GM23248 (cell line): Measurements from ENCODE around the gene MALT1. TPM values are rescaled to one million over a fixed set of nuclear protein-coding genes. Genes with fewer than 3 reads are reported as not detected.

Source experiments
- DNase-seq: peaks from one replicate; pipeline ENCODE4 v3.0.0-alpha.2; 2015
- H2AFZ ChIP-seq: fragments of 200-600 bp; sonication (generic); 2 replicates; pipeline ENCODE4 v1.6.1; 2016; ENCODE audit warnings: antibody characterized with exemption
- H3F3A ChIP-seq: fragments of 200-600 bp; sonication (generic); 2 replicates; pipeline ENCODE4 v1.6.1; 2016; ENCODE audit warnings: mild to moderate bottlenecking, antibody characterized with exemption, mixed run types; ENCODE audit not compliant: insufficient read depth
- H3K27ac ChIP-seq: fragments of 200-600 bp; sonication (generic); 2 replicates; pipeline ENCODE4 v1.5.1; 2016; ENCODE audit warnings: mild to moderate bottlenecking
- H3K27me3 ChIP-seq: fragments of 200-600 bp; sonication (generic); replicated peaks from 2 replicates; pipeline ENCODE4 v1.6.1; 2016; ENCODE audit warnings: mild to moderate bottlenecking; ENCODE audit not compliant: insufficient read depth
- H3K36me3 ChIP-seq: fragments of 200-600 bp; sonication (generic); 2 replicates; pipeline ENCODE4 v1.6.1; 2016; ENCODE audit warnings: low read depth, mild to moderate bottlenecking
- H3K4me1 ChIP-seq: fragments of 200-600 bp; sonication (generic); 2 replicates; pipeline ENCODE4 v1.6.1; 2016; ENCODE audit warnings: mild to moderate bottlenecking; ENCODE audit not compliant: insufficient read depth
- H3K4me2 ChIP-seq: fragments of 200-600 bp; sonication (generic); one replicate; pipeline ENCODE4 v1.6.1; 2016; ENCODE audit warnings: mild to moderate bottlenecking; ENCODE audit not compliant: unreplicated experiment
- H3K4me3 ChIP-seq: fragments of 200-600 bp; sonication (generic); 2 replicates; pipeline ENCODE4 v1.5.1; 2016; ENCODE audit warnings: mild to moderate bottlenecking
- H3K79me2 ChIP-seq: fragments of 200-600 bp; sonication (generic); 2 replicates; pipeline ENCODE4 v1.6.1; 2016; ENCODE audit warnings: mild to moderate bottlenecking; ENCODE audit not compliant: insufficient read depth
- H3K9ac ChIP-seq: fragments of 200-600 bp; sonication (generic); 2 replicates; pipeline ENCODE4 v1.6.1; 2016; ENCODE audit warnings: mild to moderate bottlenecking
- H3K9me2 ChIP-seq: fragments of 200-600 bp; sonication (generic); 2 replicates; pipeline ENCODE4 v1.6.1; 2016; ENCODE audit warnings: mixed run types, mild to moderate bottlenecking, moderate library complexity; ENCODE audit not compliant: insufficient read depth
- H3K9me3 ChIP-seq: fragments of 200-600 bp; sonication (generic); one replicate; pipeline ENCODE4 v1.6.1; 2017; ENCODE audit warnings: low read depth
- H4K20me1 ChIP-seq: fragments of 200-600 bp; sonication (generic); 2 replicates; pipeline ENCODE4 v1.6.0; 2016; ENCODE audit not compliant: insufficient read depth
- EZH2 ChIP-seq: fragments of 200-600 bp; sonication (generic); IDR thresholded peaks from 2 replicates; pipeline ENCODE4 v1.6.1; 2018; ENCODE audit warnings: antibody characterized with exemption, mild to moderate bottlenecking; ENCODE audit not compliant: insufficient read depth, poor library complexity, severe bottlenecking
- EZH2phosphoT487 ChIP-seq: fragments of 200-600 bp; sonication (generic); IDR thresholded peaks from 2 replicates; pipeline ENCODE4 v1.6.1; 2018; ENCODE audit warnings: antibody characterized with exemption, moderate library complexity, mild to moderate bottlenecking, low read depth; ENCODE audit not compliant: insufficient read depth
- WGBS, 2 experiments: methylation state at CpG; one replicate each; pipeline ENCODE4 v1.1.6; 2015 to 2017; ENCODE audit warnings: low lambda C conversion rate in 2 of 2, low coverage in 1 of 2; ENCODE audit errors: missing lambda C conversion rate in 2 of 2; 5-methylcytosine and 5-hydroxymethylcytosine counted together
- in situ Hi-C: fragments of 300-500 bp; cut with MboI; formaldehyde crosslinking; loops from 2 replicates; pipeline ENCODE4 v1.15.0; 2020
- polyA plus RNA-seq: library from polyadenylated mRNA; unstranded; fragments of >200 nt; fragmentation: Nextera tagmentation; extraction: Ambion mirVana; gene quantifications from 2 replicates; pipeline ENCODE4 v1.2.1, GENCODE V29; 2016
- total RNA-seq: library from RNA; depleted of rRNA; stranded (reverse); fragments of >200 nt; shearing (Covaris generic); gene quantifications from 2 replicates; pipeline ENCODE4 v1.2.3, GENCODE V29; 2014

Gene MALT1
- total and polyA plus RNA-seq, 2 experiments from 2014 or later, result 12.6 to 42.5 TPM

DNA sequence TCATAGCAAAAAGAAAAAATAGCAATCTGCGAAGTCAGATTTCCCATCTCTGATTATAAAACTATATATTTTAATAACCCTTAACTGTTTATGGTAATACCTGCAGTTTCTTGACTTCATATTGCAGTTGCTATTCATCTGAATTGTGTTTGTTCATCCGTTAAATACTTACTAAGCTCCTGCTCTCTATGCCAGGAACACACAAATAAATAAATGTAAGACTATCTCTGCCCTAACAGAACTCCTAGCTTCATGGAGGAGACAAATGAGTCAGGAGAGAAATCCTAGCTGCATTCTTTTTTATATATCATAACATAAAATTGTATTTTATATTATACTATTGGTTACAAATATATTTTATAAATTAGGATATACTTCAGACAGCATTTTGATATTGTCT is 61.2 kb downstream of the MALT1 start:
- WGBS, 2 experiments, result 98 to 99% methylated on average over 2 of the region's 2 CpGs
- H3K9me3 ChIP-seq, result no peaks in the 10 kb centered on the region
- DNase-seq, result no peak
- no peaks in the 10 kb centered on the region for H3K9me2 ChIP-seq
- H3F3A ChIP-seq, result no peaks in the 10 kb centered on the region
- H3K4me3 ChIP-seq, result no peak overlapping the region
- no peaks in the 10 kb centered on the region for H4K20me1 ChIP-seq
- no peaks in the 10 kb centered on the region for H3K27me3 ChIP-seq
- no peak overlapping the region for H3K27ac ChIP-seq
- H3K9ac ChIP-seq, result no peak overlapping the region
- peaks cover 49% of the 10 kb centered on the region for H3K36me3 ChIP-seq
- no peaks in the 10 kb centered on the region for H3K4me1 ChIP-seq
- no peak overlapping the region for H2AFZ ChIP-seq
- no peaks in the 10 kb centered on the region for H3K79me2 ChIP-seq
- H3K4me2 ChIP-seq, result no peak overlapping the region
- TF ChIP-seq EZH2, result no peak
- TF ChIP-seq EZH2phosphoT487, result no peak
- in situ Hi-C loops, result no loop called here

DNA sequence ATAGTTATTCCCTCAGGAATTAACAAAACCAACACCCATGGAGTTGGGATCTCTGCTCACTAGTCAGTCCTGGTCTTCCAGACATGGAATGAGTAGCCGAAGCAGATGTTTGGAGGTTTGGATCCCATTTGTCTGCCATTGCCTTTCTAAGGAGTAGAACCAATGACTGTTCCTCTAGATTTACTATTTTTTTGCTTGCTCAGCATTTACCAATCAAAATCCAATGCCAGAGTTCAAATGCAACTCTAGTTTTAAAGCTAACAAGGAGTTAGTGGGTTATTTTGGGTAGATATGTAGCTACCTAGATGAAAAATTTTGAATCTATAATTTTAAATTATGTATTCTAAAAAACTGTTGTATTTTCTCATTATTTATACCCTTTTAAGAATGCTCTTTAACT is 62.6 kb downstream of the MALT1 start:
- no peak for DNase-seq
- in situ Hi-C loops, result no loop called here
- Histone ChIP-seq H2AFZ (no peak overlapping the region), H3K79me2 (no peaks in the 10 kb centered on the region), H3K4me2 (no peak overlapping the region), H3K9me3 (no peaks in the 10 kb centered on the region), H3K4me3 (no peak overlapping the region), H3K9me2 (no peaks in the 10 kb centered on the region), H3K9ac (no peak overlapping the region), H3F3A (no peaks in the 10 kb centered on the region), H3K27me3 (no peaks in the 10 kb centered on the region), H3K36me3 (peaks cover 57% of the 10 kb centered on the region), H3K27ac (no peak overlapping the region), H4K20me1 (no peaks in the 10 kb centered on the region), H3K4me1 (no peaks in the 10 kb centered on the region)
- no peak for TF ChIP-seq EZH2phosphoT487
- no peak for TF ChIP-seq EZH2
- 100% methylated on average over 1 of the region's 1 CpG for WGBS, 2 experiments

DNA sequence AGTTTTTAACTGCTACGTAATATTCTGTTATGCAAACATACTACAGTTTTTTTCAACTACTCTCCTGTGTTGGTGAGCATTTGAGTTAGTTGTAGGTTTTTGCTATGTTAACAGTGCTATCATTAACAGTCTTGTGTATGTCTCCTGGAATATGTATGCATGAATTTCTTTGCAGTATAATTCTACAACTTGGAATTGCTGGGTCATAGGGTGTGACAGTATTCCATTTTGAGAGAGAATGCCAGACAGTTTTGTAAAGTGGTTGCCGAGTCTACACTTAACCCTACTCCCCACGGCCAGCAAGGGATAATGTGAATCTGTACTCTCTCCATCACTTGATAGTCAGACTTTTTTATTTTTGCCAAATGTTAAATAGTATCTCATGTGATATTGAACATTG is 67.1 kb downstream of the MALT1 start:
- Histone ChIP-seq H3K27ac (no peak overlapping the region), H3F3A (no peaks in the 10 kb centered on the region), H3K27me3 (no peaks in the 10 kb centered on the region), H2AFZ (no peak overlapping the region), H3K9me2 (no peaks in the 10 kb centered on the region), H3K79me2 (no peaks in the 10 kb centered on the region), H4K20me1 (no peaks in the 10 kb centered on the region), H3K36me3 (peaks cover 80% of the 10 kb centered on the region), H3K9ac (no peak overlapping the region), H3K4me3 (no peak overlapping the region), H3K4me2 (no peak overlapping the region), H3K4me1 (no peaks in the 10 kb centered on the region), H3K9me3 (no peaks in the 10 kb centered on the region)
- in situ Hi-C loops, result no loop called here
- TF ChIP-seq EZH2 (no peak), EZH2phosphoT487 (no peak)
- WGBS, 2 experiments, result 96% methylated on average over 3 of the region's 3 CpGs
- DNase-seq, result no peak

DNA sequence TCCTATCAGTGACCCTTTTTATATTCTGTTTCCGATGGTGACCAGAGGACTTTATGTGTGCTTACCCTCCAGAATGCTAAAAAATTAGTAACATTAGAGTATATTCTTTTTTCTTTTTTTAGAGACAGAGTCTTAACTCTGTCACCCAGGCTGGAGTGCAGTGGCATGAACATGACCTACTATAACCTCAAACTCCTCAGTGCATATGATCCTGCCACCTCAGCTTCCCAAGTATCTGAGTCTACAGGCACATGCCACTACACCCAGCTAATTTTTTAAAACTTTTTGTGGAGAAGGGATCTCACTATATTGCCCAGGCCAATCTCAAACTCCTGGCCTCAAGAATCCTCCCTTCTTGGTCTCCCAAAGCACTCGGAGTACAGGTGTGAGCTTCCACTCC is 74.6 kb downstream of the MALT1 start:
- Histone ChIP-seq H2AFZ (no peak overlapping the region), H3K4me1 (no peaks in the 10 kb centered on the region), H3K27me3 (no peaks in the 10 kb centered on the region), H3K4me3 (no peak overlapping the region), H4K20me1 (no peaks in the 10 kb centered on the region), H3K79me2 (no peaks in the 10 kb centered on the region), H3F3A (no peaks in the 10 kb centered on the region), H3K27ac (no peak overlapping the region), H3K4me2 (no peak overlapping the region), H3K9me3 (no peaks in the 10 kb centered on the region), H3K9me2 (no peaks in the 10 kb centered on the region), H3K9ac (no peak overlapping the region), H3K36me3 (peaks cover 91% of the 10 kb centered on the region)
- TF ChIP-seq EZH2 (no peak), EZH2phosphoT487 (no peak)
- in situ Hi-C loops, result no loop called here
- 98 to 99% methylated on average over 2 of the region's 2 CpGs for WGBS, 2 experiments
- DNase-seq, result no peak
